GM10266 (cell line): ENCODE measurements around the gene RDX.

Source experiments
- DNase-seq: peaks from one replicate; pipeline ENCODE4 v3.0.0; 2012; ENCODE audit errors: extremely low spot score
- TF ChIP-seq, protein P1 (sequence below): IDR thresholded peaks from 2 replicates; pipeline ENCODE4 v1.5.1; 2012; ENCODE audit warnings: mild to moderate bottlenecking, low read depth; ENCODE audit not compliant: control insufficient read depth, insufficient read depth; ENCODE audit errors: missing control alignments

Gene RDX

GRCh38 chr11:110336054-110336453 is 39.6 kb upstream of the RDX start:
- no peak for DNase-seq
- TF ChIP-seq, protein P1, sequence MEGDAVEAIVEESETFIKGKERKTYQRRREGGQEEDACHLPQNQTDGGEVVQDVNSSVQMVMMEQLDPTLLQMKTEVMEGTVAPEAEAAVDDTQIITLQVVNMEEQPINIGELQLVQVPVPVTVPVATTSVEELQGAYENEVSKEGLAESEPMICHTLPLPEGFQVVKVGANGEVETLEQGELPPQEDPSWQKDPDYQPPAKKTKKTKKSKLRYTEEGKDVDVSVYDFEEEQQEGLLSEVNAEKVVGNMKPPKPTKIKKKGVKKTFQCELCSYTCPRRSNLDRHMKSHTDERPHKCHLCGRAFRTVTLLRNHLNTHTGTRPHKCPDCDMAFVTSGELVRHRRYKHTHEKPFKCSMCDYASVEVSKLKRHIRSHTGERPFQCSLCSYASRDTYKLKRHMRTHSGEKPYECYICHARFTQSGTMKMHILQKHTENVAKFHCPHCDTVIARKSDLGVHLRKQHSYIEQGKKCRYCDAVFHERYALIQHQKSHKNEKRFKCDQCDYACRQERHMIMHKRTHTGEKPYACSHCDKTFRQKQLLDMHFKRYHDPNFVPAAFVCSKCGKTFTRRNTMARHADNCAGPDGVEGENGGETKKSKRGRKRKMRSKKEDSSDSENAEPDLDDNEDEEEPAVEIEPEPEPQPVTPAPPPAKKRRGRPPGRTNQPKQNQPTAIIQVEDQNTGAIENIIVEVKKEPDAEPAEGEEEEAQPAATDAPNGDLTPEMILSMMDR = no peak

- no peak for DNase-seq
- TF ChIP-seq, protein P1 = no peak
These were observed 38.9 kb upstream of the RDX start for GRCh38 chr11:110335358-110335757.

GRCh38 chr11:110331626-110332025 is 35.2 kb upstream of the RDX start:
- no peak for DNase-seq

GRCh38 chr11:110329445-110329844 is 33.0 kb upstream of the RDX start:
- no peak for DNase-seq
- TF ChIP-seq, protein P1 = no peak

More at GRCh38 chr11:110331626-110332025, 35.2 kb upstream of the RDX start:
- TF ChIP-seq, protein P1 = no peak

GRCh38 chr11:110327508-110327907 is 31.1 kb upstream of the RDX start:
- TF ChIP-seq, protein P1 = no peak
- DNase-seq = no peak

GRCh38 chr11:110323786-110324185 is 27.4 kb upstream of the RDX start:
- TF ChIP-seq, protein P1 = no peak

GRCh38 chr11:110319501-110319900 is 23.1 kb upstream of the RDX start:
- no peak for DNase-seq
- TF ChIP-seq, protein P1 = no peak

More at GRCh38 chr11:110323786-110324185, 27.4 kb upstream of the RDX start:
- no peak for DNase-seq
